HG02870 (cell line): ENCODE results near the gene CACNA1B.
"Not testable (repeated sequence)": the region's sequence is repeated elsewhere in the genome, so short reads cannot be mapped to it uniquely, and the experiment has no call there.

Source experiments
- ATAC-seq: cut with Tn5 transposase; IDR thresholded peaks from one replicate; pipeline ENCODE4 v1.9.1; 2021; ENCODE audit warnings: mild to moderate bottlenecking, moderate library complexity; ENCODE audit not compliant: unreplicated experiment

The CACNA1B gene

DNA sequence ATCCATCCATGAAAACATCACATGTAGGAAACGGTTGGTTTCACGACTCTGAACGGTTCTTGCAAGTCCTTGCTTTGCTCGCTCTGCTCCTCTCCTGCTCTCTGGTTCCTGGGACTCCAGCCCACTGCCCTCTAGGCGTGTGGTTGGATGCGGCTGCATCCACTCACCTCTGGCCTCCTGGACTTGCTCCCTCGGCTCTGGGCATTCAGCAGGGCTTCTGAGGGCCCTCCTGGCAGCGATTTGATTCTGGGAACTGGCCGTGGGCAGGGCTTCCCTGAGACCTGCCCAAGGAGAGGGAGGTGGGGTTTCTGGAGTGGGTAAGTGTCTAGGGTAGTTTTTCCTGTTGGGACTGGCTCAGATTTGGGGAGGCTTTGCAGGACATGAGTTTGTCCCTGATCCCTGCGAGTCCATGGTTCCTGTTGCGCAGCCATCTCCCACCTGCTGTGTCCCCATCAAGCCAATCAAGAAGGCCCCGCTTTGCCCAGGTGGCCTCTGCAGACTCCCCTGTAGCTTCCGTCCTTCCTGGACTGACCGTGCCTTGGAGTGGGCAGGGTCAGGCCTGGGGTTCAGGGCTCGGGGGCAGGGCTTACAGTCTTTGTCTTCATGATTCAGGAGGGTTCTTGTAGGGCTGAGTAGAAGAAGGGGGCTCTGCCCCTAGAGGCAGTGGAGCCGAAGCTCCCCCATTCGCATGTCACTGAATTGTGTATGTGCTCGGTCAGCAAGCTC is 192.3 kb downstream of the CACNA1B start:
- ATAC-seq, result no peak

DNA sequence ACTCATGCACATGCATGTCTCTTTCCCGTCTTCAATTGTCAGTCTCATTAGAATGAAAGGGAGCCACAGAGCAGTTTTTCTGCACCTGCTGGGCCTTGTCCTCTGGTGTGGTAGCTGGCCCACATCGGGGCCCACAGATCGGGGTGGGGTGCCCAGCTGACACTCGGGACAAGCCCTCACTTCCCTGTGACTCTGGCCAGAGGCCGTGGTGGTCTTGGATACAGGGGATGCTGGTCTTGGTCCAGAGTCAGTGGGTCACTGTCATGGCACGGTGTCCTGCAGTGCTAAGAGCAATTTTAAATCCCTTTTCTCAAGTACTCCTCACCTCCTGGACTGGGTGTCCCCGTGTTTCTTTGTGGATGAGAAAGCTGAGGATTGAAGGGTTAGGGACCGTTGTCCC is 193.2 kb downstream of the CACNA1B start:
- ATAC-seq, result no peak

DNA sequence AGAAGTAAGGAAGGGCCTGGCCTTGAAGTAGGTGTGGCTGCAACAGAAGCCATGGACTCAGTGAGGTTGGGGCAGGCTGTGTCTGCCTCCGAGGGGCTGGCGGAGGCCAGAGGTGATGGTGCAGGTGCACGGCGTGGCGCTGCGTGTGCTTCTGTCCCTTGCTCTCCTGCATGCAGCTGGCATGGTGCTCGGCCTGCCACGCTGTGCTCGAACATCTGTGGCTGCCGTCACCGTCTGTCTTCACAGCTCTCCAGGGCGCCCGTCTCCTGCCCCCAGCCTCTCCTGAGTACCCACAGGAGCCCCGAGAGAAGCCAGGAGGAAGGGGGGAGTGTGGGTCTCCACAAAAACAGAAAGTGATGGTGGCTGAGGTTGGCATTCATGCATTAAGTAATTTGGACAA is 193.7 kb downstream of the CACNA1B start:
- ATAC-seq, result no peak

DNA sequence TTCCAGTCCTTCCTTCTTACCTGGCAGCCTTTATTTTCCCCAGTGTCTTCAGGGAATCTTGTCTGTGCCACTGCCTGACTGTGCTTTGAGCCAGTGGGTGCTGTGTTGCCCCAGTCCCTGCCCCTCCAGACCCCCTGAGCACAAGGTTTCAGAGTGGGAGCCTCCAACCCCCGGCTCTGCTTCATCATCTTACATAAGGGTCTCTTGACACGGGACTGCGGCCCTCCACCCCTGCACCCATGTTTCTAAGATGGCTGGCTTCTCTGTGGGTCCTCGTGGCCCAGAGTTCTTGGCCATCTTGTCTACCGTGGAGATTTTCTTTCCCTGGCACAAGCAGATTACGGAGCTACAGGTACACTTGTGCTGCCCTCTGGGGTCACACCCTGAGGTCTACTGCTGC is 194.1 kb downstream of the CACNA1B start:
- no peak for ATAC-seq

DNA sequence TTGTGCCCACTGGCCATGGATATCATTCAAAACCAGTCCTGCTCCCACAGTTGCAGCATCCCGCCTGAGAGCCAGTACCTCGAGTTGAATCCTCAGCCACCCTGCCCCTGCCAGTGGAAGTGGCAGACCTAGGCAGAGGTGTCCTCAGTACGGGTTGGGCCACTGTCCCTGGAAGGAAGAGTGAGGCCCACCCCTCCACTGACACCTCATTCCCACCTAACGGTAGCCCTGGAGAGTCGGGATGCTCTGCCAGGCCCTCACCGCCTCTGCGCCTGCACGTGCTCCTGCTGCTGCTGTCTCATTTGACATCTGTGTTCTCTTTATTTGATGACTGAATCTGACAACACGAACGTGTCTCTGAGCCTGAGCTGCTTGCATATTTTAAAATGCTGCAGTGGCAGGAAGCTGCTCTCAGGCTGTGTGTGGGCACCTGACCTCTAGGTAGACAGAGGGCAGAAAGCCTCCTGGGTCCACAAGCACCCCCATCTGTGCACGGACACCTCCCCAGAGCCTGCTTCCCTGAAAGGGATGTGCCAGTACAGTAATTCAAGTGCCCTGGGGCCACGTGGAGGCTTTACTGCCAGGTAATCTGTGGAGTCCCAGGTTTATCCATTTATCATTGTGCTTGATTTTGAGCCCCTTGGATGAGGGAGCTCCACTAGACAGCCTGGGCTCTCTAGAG is 194.7 kb downstream of the CACNA1B start:
- no peak for ATAC-seq

DNA sequence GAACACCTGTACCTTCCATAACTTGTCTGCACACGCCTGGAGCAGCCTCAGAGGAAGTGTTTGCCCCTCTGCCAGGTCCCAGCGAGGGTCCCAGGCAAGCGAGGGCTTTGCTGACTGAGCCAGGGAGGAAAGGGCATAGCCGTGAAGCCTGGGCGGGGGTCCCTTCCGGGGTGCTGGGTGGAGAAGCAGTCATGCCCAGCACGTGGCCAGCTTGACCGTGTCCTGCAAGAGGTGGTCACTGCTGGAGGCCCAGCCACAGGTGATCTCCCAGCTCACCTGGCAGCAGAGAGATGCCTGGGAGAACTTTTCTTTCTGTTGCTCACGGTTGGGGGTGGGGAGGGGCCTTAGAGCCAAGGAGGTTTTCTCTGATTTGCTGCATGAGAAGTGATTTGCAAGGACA is 195.3 kb downstream of the CACNA1B start:
- no peak for ATAC-seq

DNA sequence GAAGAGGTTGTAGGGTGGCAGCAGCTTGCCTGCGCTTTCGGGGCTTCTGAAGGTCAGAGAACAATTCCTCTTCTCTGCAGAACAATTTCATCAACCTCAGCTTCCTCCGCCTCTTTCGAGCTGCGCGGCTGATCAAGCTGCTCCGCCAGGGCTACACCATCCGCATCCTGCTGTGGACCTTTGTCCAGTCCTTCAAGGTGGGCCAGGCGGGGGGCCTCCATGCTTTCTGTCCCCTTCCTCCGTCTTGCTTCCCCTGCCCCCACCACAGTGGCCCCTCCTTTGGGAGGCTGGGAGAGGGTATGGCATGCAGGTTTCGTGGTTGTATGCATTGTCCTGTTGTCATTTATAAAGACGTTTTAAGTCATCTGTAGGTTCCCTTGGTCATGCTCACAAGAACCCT is 195.8 kb downstream of the CACNA1B start:
- no peak for ATAC-seq

DNA sequence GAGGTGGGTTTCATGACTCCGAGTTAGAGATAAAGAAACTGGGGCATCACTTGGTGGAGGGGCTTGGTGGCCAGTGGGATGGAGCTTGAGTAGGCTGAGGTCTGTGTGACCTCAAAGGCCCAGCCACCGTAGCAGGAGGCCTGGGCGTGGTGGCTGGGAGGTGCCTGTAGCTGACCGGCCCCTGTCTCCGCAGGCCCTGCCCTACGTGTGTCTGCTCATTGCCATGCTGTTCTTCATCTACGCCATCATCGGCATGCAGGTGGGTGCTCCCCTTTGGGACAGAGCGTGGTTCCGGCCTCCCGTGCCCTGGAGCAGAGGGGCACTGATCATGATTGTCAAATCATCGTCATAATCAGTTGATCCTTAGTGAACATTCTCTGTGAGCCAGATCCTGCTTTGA is 196.2 kb downstream of the CACNA1B start:
- ATAC-seq, result no peak

DNA sequence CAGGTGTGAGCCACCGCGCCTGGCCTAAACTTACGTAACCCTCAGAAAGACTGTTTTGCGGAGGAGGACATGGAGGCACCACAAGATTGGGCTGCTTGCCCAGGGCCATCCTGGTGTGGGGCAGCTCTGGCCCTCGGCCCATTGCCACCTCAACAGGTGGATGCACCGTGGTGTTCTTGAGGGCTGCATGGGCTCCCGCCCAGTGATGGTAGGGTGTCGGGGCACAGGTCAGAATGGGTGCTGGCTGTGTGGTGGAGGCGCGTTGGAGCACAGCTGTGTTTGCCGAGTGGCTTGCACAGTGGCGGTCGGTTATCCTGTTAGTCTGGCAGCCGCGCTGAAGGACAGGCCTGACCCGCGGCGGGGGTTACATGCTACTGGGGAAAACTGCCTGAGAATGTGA is 196.9 kb downstream of the CACNA1B start:
- no peak for ATAC-seq

DNA sequence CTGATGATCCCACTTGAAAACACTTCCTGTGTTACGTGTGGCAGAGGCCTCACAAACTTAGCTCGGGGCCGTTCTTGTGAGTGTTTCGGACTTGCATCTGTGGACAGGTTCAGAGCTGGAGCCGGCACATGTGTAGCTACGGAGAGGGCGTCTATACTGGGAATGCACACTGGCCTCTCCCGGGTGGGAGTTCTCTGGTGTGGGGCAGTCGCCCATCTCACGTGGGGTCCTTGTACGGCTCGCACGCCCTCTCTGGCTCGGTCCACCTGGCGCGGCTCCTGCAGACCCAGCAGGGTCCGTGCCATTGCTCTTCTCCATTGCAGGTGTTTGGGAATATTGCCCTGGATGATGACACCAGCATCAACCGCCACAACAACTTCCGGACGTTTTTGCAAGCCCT is 197.9 kb downstream of the CACNA1B start:
- no peak for ATAC-seq

DNA sequence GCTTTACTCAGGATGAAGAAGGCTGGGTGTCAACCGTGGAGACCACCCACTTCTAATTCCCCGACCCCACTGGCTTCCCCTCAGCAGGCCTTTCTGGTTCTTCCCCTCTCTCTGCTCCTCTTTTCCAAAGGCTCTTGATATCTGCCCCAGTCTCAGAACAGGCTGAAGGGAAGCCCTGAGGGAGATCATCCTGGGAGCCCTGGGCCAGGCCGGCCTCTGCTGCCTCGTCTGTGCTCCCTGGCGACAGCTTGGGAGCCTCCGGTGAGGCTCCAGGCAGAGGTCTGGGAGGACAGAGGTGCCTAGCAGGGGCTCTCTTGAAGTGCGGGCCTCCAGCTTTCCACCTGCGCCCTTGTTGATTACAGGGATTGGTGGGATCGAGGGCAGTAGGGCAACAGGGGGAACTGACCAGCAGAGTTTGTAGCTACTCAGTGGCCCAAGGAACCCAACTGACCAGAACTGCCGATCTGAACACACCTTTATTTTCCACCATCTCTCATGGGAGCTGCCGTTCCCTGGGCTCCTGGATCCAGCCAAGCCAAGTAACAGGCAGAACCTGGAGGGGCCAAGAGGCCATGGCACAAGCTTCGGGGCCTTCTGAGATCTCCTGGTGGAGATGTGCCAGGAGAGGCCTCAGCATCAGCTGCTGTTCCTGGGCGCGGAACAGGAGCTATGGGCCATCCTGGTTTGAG is 198.5 kb downstream of the CACNA1B start:
- no peak for ATAC-seq

DNA sequence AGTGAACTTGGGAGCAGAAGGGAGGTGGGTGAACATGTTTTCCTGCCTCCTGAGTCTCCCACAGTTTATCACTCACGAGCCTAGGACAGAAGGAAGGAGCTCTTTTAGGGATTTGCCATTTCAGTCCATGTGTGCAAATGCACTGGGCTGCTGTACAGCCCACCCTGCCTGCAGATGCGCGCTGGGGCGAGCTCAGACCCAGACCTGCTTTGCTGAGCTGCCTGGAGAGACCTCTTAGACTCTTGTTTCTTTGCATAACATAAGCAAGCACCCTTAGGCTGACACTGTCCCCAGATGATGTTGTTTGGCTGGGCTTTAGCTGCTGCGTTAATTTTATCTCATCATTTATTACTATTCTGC is 199.0 kb downstream of the CACNA1B start:
- no peak for ATAC-seq

DNA sequence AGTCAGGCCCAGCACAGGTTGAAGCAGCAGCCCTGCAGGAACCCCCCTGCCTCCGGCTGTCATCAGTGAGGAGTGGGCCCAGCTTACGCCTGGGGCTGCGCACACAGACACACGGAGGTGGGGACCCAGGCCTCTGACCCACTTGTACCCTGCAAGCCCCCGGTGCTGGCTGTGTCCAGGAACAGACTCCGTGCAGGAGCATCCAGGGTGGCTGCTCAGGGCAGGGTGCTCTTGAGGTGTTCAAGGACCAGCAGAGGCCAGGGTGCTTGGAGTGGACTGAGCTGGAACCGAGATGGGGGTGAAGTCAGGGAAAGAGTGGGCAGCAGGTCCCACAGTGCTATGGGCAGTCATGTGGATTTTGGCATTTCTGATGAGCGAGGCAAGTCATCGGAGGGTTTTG is 199.5 kb downstream of the CACNA1B start:
- no peak for ATAC-seq

DNA sequence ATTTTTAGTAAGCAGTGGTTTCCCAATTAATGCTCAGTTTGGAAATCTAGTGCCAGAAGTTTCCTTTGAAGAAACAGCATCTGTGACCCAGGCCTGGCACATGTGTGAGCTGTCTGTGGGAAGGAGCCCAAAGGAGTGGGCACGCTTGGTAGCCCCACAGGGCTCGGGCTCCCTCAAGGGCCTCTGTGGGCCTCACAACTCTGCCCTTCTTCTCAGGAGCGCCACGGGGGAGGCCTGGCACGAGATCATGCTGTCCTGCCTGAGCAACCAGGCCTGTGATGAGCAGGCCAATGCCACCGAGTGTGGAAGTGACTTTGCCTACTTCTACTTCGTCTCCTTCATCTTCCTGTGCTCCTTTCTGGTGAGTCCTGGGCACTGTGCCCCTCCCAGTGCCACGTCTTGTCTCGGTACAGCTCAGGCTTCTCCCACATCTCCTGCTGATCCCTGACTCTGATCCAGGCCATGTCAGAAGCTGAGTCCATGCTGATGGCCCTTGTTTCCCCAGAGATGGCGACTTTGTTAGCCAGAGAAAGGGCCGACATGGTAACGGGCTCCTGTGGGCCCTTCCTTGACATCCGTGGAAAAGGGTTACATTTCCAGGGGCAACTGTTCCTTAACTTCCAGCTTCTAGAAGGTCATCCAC is 200.4 kb downstream of the CACNA1B start:
- ATAC-seq, result no peak

DNA sequence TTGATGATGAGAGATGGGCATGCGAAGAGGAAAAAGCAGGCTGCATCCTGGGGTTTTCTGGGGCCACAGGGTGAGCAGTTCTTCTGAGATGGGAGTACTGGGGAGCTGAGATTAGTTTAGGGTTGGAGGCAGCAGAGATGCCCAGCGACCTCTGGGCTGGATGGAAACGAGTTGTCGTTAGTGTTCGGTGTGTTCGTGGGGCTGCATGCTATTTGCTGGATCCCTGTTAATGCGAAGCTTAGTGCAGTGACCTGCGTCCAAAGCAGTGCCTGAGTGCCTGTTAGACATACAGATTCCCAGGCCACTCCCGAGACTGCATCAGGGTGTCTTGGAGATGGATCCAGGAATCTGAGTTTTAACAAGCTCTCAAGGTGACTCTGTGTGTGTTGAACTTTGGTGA is 201.3 kb downstream of the CACNA1B start:
- no peak for ATAC-seq

DNA sequence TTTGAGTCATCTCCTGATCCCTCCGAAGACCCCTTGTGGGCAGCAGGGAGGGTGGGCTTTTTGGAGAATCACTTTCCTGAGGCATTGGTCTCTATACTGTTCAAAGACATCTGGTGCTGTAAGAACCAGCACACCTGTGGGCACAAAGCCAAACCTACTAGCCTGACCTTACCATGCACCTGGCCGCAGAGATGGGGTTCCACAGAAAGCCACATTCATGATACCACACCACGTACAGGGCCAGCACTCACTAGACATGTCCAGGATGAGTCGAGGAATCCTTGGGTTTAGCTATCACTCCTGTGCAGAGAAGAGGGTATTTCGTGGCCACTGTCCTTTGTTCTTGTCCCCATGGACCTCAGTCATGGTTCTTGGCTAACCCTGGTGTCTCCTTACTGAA is 203.4 kb downstream of the CACNA1B start:
- no peak for ATAC-seq

DNA sequence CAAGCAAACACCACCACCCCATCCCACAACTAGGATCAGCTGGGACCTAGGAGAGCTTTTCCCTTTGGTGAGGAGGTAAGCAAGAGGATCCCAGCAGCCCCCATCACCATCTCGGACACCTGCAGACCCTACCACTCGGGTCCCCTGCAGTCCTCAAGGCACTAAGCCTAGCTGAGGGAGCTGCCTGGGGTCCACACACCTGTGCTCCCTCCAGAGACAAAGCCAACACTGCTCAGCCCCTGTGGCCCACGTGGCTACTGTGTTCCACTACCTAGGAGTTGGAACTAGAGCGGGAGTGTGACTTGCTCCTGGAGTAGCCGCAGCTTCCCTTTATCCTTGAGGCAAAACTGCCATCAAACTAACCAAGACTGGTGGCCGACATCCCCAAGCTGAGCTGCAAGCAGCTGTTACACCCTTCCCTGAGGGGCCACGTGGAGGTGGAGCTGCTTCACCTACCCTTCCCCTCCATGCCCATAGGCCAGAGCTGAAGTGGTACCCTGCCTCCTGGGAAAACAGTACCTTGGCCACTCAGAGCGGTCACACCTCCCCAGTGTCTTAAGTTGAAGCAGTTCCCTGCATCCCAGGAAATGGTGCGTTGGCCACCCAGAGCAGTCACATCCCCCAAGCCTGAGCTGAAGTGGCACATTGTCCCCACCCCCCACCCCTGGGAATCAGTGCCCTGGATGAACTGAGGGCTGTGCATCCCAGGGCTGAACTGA is 205.5 kb downstream of the CACNA1B start:
- no peak for ATAC-seq

DNA sequence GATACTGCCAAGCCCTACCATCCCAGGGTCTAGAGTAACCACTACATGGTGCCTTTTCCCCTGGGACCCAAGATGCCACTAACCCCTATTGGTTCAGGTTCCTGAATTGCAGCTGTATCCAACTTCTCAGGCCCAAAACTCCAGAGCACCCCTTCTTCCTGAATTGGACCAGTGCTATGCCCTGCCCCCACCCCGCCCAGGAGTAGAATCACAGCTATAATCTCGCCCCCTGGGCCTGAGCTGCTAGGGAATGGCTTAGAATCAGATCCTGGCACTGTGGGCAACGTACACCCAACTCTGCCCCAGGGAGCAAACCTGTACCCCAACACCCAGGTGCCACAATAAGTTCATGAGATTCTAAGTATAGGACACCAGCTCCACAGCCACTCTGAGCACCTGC is 206.3 kb downstream of the CACNA1B start:
- no peak for ATAC-seq

DNA sequence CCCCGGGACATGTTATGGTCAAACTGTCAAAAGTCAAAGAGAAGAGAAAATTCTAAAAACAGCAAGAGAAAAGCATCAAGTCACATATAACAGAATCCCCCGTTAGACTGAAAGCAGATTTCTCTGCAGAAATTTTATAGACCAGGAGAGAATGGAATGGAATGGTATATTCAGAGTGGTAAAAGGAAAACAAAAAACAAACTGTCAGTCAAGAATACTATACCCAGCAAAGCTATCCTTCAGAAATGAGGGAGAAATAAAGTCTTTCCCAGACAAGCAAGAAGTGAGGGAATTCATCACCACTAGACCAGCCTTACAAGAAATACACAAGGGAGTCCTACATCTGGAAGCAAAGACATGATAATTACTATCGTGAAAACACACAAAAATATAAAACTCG is 208.0 kb downstream of the CACNA1B start:
- no peak for ATAC-seq

DNA sequence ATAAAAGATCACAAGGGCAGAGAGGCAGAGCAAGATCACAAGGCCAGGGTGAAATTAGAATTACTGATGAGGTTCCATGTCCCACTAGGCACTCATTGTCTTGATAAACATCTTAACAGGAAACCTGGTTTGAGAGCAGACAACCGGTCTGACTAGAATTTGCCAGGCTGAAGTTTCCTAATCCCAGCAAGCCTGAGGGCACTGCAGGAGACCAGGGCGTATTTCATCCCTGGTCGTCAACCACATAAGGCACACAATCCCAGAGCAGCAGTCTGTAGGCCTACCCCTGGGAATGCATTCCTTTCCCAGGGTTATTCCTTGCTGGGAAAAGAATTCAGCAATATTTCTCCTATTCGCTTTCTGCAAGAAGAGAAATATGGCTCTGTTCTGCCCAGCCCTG is 214.5 kb downstream of the CACNA1B start:
- ATAC-seq, result not testable (repeated sequence)

DNA sequence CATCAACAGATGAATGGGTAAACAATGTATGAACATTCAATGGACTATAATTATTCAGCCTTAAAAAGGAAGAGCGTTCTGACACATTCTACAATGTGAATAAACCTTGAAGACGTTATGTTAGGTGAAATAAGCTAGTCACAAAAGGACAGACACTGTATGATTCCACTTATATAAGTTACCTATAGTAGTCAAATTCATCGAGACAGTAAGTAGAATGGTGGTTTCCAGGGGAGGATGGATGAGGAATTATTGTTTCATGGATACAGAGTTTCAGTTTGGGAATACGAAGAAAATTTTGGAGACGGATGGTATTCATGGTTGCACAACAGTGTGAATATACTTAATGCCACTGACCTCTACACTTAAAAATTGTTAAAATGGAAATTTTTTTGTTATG is 216.4 kb downstream of the CACNA1B start:
- ATAC-seq, result no peak
